GM12872 (cell line): ENCODE results near the gene UBR4.

Source experiments
- TF ChIP-seq, protein P1 (sequence below): IDR thresholded peaks from 3 replicates; pipeline ENCODE4 v1.5.1; 2011; ENCODE audit warnings: low read depth, mild to moderate bottlenecking, low read length, moderate library complexity; ENCODE audit not compliant: insufficient read depth

The UBR4 gene

DNA sequence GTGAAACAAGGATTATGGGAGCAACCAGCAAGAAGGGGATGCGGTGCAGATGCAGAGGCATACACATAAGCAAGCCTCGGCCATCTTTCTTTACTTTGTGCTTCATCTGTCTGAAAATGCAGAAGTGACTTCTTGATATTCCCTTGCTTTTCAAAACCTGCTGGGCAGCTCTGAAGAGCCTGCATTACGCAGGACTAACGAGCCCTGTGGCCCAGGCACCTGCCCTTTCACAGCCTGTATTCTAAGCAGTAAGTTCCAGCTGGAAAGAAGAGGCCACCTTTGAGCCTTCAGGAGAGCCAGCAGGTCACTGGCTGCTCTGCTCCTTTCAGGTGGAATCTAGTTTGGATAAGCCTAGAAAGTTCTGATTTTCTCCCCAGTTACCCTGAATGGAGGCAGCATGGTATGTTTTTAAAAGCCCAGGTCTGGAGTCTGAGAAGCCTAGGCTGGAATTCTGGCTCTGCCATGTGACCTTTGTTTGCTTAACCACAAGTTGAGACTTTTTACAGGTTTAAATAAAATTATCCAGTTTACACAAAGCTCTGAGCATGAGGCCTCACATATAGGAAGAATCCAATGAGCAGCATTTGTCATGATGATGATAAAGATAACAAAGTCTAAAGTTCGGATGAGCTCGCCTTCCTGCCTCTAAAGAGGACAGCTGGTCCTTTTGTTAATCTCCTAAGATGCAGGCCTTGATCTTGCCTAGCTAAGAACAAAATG, 122.9 kb downstream of the UBR4 start:
- TF ChIP-seq, protein P1, sequence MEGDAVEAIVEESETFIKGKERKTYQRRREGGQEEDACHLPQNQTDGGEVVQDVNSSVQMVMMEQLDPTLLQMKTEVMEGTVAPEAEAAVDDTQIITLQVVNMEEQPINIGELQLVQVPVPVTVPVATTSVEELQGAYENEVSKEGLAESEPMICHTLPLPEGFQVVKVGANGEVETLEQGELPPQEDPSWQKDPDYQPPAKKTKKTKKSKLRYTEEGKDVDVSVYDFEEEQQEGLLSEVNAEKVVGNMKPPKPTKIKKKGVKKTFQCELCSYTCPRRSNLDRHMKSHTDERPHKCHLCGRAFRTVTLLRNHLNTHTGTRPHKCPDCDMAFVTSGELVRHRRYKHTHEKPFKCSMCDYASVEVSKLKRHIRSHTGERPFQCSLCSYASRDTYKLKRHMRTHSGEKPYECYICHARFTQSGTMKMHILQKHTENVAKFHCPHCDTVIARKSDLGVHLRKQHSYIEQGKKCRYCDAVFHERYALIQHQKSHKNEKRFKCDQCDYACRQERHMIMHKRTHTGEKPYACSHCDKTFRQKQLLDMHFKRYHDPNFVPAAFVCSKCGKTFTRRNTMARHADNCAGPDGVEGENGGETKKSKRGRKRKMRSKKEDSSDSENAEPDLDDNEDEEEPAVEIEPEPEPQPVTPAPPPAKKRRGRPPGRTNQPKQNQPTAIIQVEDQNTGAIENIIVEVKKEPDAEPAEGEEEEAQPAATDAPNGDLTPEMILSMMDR: no peak

- TF ChIP-seq, protein P1: no peak
Measured at GRCh38 chr1:19086176-19086875, 123.7 kb downstream of the UBR4 start.

- TF ChIP-seq, protein P1: no peak
Measured at GRCh38 chr1:19084206-19084738, 125.8 kb downstream of the UBR4 start.

GRCh38 chr1:19083081-19083480, 127.0 kb downstream of the UBR4 start:
- TF ChIP-seq, protein P1: no peak

DNA sequence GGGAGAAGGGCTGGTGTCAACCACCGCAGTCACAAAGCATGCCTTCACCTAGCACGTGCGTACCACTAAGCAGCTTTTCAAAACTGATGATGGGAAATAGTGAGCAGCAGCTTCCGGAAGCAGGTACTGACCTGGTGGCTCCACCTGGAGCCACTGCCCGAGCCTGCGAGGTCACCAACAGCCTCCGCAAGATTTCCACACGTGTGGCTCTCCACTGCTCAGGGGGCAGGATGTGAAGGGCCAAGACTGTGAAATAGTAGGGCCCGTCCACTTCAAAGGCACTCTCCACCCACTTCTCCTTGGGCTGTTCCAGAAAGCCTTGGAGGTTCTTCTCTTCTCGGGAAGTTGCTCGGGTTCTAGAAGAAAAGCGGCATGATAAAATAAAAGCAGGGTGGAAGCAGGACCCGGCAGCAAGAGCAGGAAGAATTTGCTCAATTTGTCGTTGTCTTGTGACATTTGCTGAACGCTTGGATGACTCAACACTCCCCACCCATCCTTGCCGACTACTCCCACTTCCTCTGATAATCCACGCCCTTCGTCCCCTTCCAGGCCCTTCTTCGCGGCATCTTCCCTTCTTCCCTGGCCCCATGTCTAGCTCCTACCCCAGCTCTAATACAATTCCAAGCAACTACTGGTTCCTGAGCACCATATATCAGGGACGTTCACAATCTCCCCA, 128.7 kb downstream of the UBR4 start:
- TF ChIP-seq, protein P1: no peak

GRCh38 chr1:19080721-19081120, 129.3 kb downstream of the UBR4 start:
- TF ChIP-seq, protein P1: no peak

DNA sequence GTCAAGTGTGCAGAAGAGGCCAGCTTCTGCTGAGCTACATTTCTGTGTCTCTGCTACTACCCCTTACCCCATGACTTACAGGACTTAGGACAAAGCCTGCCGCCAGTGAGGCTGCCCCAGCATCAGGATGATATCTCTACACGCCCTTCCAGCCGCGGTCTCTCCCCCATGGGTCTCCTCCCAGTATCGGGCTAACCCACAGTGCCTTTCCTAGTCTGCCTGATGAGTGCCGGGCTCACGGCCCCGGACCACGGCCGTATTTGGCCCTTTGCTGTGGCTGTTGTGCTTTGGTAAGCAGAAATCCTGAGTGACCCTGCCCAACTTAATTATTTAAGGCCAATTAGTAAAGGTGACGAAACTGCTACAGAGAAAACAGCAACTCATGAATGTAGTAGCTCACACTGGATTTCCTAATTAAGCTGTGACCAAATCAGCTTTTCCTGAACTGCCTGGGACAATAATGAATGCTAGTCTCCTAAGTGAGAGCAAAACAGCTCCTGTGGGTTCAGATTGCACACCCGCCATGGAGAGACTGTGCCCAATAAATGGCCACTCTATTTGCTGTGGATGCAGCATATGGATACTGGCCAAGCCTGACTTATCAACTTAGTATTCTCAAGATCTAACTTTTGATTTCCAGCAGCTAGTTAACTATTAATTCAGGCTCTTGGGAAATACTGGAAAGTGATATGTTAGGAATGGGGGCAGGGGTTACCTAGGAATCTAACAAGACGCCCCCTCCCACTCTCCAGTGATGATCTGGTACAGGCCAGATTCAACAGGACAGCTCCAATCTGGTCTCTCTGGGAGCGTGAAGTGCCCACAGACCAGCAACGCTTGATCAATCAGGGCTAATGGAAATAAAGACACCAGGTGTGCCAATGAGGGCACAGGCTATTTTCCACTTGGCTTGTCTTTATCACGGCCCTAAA, 130.3 kb downstream of the UBR4 start:
- TF ChIP-seq, protein P1: no peak
